DLD1 (cell line): ENCODE results near the gene HMCN1.
"Not testable (repeated sequence)": the region's sequence is repeated elsewhere in the genome, so short reads cannot be mapped to it uniquely, and the experiment has no call there.

Experiments
- in situ Hi-C: cut with HindIII; loops from 2 replicates; pipeline ENCODE4 v1.10.0; 2017; ENCODE audit warnings: low sequenced_read_pairs

Gene HMCN1

DNA sequence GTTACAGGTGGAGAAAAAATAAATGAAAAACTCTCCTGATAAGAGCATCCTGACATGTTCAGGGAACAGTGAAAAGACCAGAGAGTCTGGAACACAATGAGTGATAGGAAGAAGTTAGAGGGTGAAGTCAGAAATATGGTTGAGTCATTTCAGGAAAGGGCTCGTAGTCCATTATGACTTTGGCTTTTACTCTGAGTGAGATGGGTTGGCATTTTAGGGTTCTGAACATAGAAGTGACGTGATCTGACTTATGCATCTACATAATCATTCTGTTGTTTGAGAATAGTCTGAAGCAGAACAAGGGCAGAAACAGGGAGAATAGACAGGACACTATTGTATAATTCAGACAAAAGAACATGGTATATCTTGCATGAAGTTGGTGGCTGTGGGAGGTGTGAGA lies 5.8 kb downstream of the HMCN1 start:
- in situ Hi-C loops, result no loop called here

DNA sequence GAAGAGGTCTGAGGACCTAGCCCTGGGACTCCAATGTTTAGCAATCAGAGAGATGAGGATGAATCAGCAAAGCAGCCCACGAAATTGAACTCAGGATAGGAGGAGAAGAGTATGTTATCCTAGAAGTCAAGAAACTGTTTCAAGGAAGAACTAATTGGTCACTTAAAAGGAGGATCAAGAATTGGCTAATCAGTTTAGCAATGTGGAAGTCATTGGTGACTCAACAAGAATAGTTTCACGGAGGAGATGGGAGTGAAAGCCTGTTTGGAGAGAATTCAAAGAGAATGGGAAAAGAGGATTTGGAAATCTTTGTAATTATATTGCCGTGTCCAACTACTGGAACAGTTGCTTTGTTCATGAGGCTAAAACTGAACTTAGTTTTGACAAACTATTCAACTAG lies 7.4 kb downstream of the HMCN1 start:
- in situ Hi-C loops, result no loop called here

DNA sequence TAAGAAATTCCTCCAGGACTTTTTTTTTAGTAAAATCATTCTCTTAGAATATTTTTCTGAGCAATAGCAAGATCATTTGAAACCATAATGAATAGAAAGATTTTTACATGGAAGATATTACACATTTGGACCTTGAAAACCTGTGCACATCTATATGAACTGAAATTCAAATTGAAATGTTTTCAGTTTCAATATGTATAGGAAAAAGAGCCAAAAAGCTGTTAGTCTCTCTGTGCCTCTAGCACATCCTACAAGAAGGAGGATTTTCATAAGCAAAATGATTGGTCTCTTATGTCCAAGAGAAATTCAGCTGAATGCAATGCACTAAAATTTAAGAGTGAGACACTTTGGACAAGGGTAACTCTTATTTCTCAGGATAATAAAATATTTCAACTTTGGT lies 8.2 kb downstream of the HMCN1 start:
- in situ Hi-C loops, result no loop called here

DNA sequence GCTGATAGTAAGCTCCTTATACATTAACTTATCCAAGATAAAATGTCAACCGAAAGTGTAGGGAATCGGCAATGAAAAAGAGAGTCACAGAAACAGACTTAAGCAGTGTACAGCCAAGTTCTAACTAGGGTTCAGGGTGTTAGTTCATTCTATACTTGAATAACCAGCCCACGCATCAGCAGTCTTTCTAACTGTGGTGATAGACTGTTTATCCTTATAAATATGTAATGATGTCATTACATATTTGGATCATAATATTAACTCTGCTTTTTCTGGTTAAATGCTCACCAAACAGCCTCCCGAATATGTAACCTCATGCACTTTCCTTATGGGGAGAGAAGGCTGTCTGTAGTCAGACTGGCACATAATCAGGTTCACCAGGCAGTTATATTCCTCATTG lies 11.0 kb downstream of the HMCN1 start:
- in situ Hi-C loops, result no loop called here

DNA sequence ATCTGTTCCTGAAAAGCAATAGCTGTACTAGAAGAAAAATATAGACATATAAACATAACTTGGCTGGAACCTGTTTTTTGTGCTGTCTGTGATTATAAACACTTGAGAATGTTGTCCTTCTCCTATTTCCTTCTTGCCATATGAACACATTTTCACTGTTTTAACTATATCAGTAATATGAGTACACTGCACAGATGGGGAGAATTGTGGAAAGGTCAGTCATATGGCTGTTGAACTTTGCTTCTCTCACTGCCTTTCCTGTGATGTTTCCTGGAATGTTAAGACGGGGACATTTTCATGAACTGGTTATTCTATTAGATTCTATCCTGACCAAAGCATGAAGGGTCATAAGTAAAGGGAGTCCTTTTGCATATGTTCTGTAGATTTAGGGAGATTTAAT lies 24.9 kb downstream of the HMCN1 start:
- in situ Hi-C loops, result no loop called here

DNA sequence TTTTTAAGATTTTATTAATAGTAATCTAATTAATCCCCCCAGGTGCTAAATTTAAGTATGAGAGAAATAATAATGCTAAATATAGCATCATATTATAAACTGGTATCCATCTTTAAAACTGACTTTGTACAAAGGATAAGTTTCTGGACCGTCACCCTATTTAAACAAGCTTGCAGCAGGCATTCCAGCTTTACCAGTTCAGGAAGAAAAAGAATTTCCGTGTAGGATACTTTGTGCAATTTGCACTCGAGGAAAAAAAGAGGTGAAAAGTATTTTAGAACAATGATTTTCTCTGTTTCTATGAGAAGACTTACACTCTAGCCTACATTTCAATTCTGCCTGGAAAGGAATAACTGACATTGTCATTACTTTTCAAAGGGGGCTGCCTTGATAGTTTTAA lies 27.6 kb downstream of the HMCN1 start:
- in situ Hi-C loops, result no loop called here

DNA sequence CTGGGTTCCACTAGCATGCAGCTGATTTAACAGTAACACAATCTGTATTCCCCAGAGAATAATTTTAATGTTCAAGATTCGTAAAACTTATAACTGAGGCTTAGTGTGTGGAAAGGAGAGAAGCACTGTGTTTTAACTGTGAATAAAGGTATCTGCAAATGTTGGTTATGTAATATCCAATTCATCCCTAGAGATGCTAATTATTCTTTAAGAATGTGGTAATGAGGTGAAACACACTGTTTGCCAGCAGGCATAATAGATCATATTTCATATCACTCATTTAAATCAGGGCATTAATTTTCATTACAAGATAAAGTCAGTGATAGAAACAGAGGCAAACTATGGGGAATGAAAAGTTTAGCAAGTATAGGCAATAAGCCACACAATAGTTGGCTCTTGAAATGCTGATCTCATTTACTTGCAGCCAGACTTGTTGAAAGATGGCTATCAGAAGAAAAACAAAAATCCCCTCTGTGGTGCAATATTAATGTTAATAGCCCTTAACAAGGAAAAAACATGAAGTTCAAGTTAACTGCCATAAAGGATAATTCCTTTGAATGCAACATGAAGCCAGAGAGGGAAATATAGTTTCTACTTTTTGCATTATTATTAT lies 33.4 kb downstream of the HMCN1 start:
- in situ Hi-C loops, result no loop called here

DNA sequence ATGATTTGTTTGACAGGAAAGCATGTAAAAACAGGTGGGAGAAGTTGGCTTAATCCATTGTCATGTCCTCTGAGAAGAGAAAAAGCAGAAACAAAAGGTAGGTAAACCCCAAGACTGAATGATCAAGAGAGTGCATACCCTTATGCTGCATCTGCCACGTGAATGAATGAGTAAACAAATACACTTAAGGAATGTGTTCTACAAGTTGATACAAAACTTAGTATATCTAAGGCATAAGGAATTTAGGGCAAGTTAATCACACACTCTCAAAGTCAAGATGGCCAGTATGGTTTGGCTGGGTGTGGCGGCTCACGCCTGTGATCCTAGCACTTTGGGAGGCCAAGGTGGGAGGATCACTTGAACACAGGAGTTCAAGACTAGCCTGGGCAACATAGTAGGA lies 34.2 kb downstream of the HMCN1 start:
- in situ Hi-C loops, result no loop called here

DNA sequence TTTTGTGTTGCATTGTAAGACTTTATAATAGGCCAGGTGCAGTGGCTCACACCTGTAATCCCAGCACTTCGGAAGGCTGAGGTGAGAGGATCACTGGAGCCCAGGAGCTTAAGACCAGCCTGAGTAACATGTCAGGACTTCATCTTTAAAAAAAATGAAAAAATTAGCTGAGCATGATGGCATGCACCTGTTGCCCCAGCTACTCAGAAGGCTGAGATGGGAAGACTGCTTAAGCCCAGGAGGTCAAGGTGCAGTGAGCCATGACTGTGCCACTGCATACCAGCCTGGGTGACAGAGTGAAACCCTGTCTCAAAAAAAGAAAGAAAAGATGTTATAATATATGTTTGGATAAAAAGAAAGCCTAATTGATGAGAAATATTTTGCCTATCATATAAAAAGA lies 34.9 kb downstream of the HMCN1 start:
- in situ Hi-C loops, result no loop called here

DNA sequence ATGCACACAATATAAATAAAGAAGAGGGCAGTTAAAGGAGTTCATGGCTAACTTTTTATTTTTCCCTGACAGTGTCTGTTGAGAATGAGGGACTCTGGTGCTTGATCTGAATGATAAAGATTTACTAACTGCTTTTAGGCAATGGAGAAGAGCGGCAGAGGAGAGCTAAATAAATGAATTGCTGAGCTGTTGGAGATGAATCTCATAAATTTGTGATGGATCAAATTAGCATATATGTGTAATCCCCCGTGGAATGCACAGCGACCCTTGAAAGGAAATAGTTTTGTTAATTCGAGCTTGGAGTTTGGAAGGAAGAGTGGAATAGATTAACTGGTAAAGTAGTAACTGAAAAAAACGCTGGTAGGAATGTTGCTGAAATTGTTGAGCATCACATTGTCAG lies 40.2 kb downstream of the HMCN1 start:
- in situ Hi-C loops, result no loop called here

DNA sequence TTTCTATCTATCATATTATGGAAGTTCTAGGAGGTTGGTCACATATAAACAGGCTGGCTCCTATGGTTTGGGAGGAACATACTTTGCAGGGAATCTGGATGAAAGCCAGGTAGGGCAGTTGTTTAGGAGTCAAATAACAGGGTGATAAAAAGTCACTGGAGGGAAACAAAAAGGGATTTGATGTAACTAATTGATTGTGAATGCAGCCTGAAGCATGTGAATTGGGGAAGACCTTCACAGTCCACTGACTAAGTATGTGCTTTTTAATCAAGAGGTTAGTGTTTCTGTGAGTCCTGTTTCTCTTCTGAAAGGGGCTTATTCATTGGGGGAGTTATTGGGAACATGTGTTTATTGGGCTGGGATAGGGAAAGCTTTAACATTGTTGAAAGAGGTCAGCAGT lies 41.3 kb downstream of the HMCN1 start:
- in situ Hi-C loops, result no loop called here

DNA sequence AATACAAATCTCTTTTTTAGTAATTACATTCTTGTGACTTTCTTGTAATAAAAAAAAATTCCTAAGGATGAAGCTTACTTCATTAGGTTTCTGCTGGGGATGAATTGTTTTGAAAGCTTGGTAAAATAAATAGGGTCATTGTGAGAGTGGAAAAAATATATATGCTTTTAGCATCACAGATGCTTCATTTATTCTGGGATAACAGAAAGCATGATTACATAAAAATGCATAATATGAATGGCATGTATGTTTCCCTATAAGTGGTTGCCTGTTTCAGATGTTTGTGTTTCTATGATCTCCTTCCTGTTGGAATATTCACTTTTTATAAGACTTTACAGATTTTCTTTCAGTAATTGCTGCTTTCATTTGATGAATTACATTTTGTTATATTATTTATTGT lies 42.3 kb downstream of the HMCN1 start:
- in situ Hi-C loops, result no loop called here

DNA sequence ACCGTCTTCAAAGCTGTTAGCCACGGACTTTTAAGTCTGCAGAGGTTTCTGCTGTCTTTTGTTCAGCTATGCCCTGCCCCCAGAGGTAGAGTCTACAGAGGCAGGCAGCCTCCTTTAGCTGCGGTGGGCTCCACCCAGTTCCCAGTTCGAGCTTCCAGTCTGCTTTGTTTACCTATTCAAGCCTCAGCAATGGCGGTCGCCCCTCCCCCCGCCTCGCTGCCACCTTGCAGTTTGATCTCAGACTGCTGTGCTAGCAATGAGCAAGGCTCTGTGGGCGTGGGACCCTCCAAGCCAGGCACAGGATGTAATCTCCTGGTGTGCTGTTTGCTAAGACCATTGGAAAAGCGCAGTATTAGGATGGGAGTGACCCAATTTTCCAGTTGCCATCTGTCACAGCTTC lies 49.7 kb downstream of the HMCN1 start:
- in situ Hi-C loops, result not testable (repeated sequence)

DNA sequence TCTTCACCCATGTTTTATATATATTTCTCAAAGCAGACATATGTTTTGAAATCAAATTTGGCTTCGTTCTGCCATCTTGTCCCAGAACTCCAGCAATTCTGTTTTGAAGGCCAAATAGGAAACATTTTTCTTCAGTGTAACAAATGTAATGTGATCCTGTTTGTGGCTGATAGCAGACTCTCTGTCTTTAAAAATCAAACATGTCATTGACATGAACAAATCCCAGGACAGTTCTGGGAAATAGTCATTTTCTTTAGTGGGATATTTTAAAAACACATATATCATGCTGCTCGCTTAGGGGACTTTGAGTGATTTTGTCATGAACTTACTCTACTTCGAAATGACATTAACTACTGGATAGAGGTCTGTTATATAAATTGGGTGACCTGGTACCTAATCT lies 51.4 kb downstream of the HMCN1 start:
- in situ Hi-C loops, result no loop called here

DNA sequence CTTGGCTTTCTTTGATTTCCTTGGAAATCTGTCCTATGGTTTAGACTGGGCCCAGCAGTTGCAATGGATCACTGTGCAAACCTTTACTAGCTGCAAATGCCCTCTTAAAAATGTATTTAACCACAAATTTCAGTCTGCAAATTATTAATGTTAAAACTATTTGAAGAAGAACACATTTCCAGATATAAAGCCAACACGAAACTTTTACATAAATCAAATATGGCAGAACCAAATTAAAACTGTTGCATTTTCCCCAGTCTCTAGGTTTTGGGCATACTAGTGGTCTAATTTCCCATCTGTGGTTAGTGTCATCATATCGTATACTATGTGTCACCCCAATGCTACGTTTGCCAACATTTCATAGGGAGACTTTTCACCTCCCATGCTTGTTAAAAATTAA lies 52.3 kb downstream of the HMCN1 start:
- in situ Hi-C loops, result no loop called here

DNA sequence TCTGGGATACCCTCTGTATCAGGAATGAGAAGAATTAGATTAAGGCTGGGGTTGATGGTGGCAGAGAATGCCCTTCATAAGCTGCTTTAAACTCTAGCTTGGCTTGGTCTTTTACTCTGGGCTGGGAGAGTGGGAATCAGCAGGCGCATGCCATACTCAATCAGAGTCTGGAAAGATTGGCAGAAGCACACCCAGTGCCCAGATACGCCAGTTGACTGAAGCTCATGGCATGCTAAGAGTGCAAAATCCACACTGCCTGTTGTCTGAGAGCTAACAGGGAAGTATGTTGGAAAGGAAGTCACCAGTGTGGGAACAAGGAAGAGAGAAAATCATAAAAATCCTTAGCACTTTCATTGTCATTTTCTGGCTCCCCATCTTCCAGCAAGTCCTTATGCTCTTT lies 53.0 kb downstream of the HMCN1 start:
- in situ Hi-C loops, result no loop called here

DNA sequence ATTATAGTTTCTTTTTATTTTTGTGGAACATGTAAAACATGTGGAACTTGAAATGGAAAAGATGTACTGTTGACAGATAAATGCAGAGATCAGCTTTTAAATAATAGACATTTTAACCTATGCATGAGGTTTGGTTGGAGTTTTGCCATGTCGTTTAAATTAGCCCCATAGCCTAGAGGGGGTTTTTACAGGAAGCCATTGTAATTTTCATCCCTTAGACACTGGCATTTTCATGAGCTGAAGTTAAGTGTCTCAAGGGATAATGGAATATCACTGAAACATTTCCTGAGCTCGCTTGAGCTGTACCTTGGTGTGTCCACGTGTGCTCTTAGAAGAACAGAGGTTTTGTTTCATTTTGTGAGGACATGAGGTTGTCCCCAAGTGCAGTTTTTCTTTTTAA lies 54.2 kb downstream of the HMCN1 start:
- in situ Hi-C loops, result no loop called here

DNA sequence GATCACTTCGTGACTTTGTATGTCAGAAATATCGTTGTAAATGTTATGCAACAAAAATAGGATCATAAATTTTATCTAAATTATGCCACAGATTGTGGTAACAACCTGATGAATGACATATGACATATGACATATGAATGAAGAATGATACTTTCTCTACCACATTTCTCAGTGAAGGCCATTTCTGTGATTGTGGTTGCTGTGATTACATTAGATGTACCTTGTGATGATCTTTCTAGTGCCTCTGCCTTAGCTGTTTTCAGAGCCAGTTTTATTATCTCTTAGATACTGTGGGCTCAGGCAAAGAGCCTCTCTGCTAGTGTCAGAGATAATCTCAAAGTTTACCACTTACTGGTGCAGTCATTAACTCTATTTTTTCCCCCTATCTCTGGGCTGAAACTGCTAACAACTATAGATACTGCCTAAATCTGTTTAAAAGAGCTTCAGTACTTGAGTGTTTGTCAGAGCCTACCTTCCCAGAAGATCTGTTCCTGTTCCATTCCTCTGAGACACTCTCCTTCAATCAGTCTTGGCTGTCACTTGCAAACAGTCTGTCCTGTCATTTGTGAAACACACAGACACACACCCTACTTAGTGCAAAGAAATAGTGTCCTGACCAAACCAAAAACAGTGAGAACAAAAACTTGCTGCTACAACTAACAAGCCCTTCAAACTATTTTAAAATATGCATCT lies 55.5 kb downstream of the HMCN1 start:
- in situ Hi-C loops, result no loop called here

DNA sequence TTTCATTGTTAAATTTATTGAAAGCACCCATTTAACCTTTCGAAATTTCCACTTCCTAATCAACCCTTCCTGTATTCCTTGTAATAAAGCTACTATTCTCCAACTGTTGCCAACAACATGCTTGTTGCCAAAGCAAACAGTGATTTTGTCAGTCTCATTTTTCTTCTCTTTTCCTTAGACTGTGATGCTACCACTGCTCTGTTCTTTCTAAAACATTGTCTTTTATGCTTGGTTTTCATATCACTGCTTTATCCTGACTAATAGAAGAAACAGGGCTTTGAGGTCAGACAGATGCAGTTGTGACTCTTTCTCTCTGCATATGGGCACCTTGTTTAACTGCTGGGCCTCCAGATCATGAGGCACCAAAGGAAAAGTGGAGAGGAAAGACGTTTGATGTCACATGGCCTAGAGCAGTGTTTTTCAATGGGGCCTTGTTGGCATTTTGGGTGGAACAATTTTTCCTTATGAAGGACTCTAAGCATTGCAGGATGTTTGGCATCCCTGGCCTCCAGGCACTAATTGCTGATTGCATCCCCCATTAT lies 56.1 kb downstream of the HMCN1 start:
- in situ Hi-C loops, result no loop called here

DNA sequence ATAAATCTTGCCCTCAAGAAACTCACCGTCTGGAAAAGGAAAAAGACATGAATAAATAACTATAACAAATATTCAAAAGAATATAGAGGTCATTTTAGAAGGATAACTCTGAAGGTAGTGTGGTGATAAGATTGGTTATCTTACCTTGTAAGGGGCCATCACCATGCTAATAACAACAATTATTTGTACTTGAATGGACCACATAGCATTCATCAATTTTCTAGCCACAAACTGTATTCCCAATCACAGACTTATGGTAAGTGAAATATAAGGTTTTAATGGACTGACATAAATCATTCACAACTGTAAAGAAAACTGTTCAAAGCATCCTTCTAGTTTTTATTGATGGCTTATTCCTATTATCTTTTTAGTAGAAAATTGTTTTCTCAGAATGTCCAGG lies 57.8 kb downstream of the HMCN1 start:
- in situ Hi-C loops, result no loop called here

DNA sequence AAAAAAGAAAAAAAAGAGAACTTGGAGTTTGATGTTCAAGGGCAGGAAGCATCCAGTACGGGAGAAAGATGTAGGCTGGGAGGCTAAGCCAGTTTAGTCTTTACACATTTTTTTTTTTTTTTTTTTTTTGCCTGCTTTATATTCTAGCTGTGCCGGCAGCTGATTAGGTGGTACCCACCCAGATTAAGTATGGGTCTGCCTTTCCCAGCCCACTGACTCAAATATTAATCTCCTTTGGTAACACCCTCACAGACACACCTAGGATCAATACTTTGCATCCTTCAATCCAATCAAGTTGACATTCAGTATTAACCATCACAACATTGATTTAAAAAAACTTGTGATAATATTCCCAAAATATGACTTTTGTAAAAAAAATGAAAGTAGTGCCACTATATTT lies 60.3 kb downstream of the HMCN1 start:
- in situ Hi-C loops, result not testable (repeated sequence)

DNA sequence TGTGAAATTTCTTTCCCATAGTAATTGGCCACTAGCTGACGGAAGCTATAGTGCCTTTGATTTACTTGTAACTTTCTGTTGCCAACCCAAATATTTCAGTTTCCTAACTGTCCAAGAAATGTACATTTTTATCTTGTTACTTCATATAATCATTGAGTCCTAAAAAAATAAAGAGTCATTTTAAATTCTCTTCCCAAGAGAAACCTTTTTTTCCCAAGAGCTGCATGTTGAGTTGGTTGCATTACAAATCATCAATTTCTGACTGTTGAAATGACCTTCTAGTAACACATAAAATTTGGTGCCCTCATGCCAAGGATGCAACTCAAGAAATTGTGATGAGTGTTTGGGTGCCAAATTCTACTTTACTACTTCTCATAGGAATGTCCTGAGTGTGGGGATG lies 61.0 kb downstream of the HMCN1 start:
- in situ Hi-C loops, result no loop called here

DNA sequence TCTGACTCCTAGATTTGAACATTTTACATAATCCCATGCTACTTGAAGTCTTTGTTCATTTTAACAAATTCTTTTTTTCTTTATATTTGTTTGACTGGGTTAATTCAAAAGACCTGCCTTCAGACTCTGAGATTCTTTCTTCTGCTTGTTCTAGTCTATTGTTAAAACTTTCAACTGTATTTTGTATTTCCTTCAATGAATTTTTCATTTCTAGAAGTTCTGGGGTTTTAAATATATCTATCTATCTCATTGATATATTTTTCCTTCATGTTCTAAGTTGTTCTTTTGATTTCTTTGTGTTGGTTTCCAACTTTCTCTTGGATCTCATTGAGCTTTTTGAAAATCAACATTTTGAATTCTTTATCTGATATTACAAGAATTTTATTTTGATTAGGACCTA lies 64.3 kb downstream of the HMCN1 start:
- in situ Hi-C loops, result no loop called here
